ENCODE data around the gene PAEP. TPM values are rescaled to one million over a fixed set of nuclear protein-coding genes. Genes with fewer than 3 reads are reported as not detected.

The PAEP gene
- total and polyA plus RNA-seq, 4 donors = not detected

- WGBS = no CpG with 5 or more reads among the region's 7 CpGs
- Histone ChIP-seq H3K9me3 (ENCODE audit: control insufficient read depth in 4 of 4, low read length in 3 of 4) (no peaks in the 10 kb centered on the region), H3K27ac (ENCODE audit: low read depth in 1 of 2, low read length in 2 of 2) (no peak overlapping the region), H3K4me1 (ENCODE audit: control insufficient read depth in 4 of 4, insufficient read depth in 4 of 4, low read length in 3 of 4) (no peaks in the 10 kb centered on the region), H3K36me3 (ENCODE audit: control insufficient read depth in 4 of 4, insufficient read depth in 3 of 4, low read depth in 1 of 4, low read length in 3 of 4) (no peaks in the 10 kb centered on the region), H3K9ac (ENCODE audit: low read depth in 1 of 2, low read length in 2 of 2) (no peak overlapping the region), H3K27me3 (ENCODE audit: control insufficient read depth in 4 of 4, insufficient read depth in 4 of 4, low read length in 3 of 4) (peaks cover 0 to 3% (median 0%) of the 10 kb centered on the region in 4 donors), H3K4me3 (ENCODE audit: low read depth in 1 of 3, low read length in 3 of 3) (no peak overlapping the region)
- TF ChIP-seq ZBTB33 (IDR thresholded peaks at IDR 0.05) (no peak), YY1 (IDR thresholded peaks at IDR 0.05) (no peak), GABPA (IDR thresholded peaks at IDR 0.05 in 1 of 2, conservative IDR thresholded peaks at IDR 0.05 in 1 of 2) (no peak), FOXA2 (IDR thresholded peaks at IDR 0.05) (no peak), ATF3 (IDR thresholded peaks at IDR 0.05) (no peak), RXRA (IDR thresholded peaks at IDR 0.05) (no peak), NR2F2 (IDR thresholded peaks at IDR 0.05) (no peak), RAD21 (IDR thresholded peaks at IDR 0.05) (no peak), TAF1 (conservative IDR thresholded peaks at IDR 0.05) (no peak)
- no peak for DNase-seq (ENCODE audit: low spot score)
Observed at GRCh38 chr9:135587658-135588057, 26.1 kb downstream of the PAEP start.

GRCh38 chr9:135588371-135588770, 26.8 kb downstream of the PAEP start:
- no peaks in the 10 kb centered on the region for H3K4me1 ChIP-seq (ENCODE audit: control insufficient read depth in 4 of 4, insufficient read depth in 4 of 4, low read length in 3 of 4)
- H3K27me3 ChIP-seq (ENCODE audit: control insufficient read depth in 4 of 4, insufficient read depth in 4 of 4, low read length in 3 of 4) = peaks cover 0 to 3% (median 0%) of the 10 kb centered on the region in 4 donors
- no peak overlapping the region for H3K9ac ChIP-seq (ENCODE audit: low read depth in 1 of 2, low read length in 2 of 2)
- DNase-seq (ENCODE audit: low spot score) = no peak
- H3K36me3 ChIP-seq (ENCODE audit: control insufficient read depth in 4 of 4, insufficient read depth in 3 of 4, low read depth in 1 of 4, low read length in 3 of 4) = no peaks in the 10 kb centered on the region
- H3K27ac ChIP-seq (ENCODE audit: low read depth in 1 of 2, low read length in 2 of 2) = no peak overlapping the region
- H3K4me3 ChIP-seq (ENCODE audit: low read depth in 1 of 3, low read length in 3 of 3) = no peak overlapping the region
- WGBS = 94% methylated on average over 9 of the region's 9 CpGs
- TF ChIP-seq TAF1 (conservative IDR thresholded peaks at IDR 0.05) (no peak), NR2F2 (IDR thresholded peaks at IDR 0.05) (no peak), RXRA (IDR thresholded peaks at IDR 0.05) (no peak), ATF3 (IDR thresholded peaks at IDR 0.05) (no peak), JUND (IDR thresholded peaks at IDR 0.05) (no peak), RAD21 (IDR thresholded peaks at IDR 0.05) (no peak), GABPA (IDR thresholded peaks at IDR 0.05 in 1 of 2, conservative IDR thresholded peaks at IDR 0.05 in 1 of 2) (no peak), FOXA2 (IDR thresholded peaks at IDR 0.05) (no peak), EGR1 (IDR thresholded peaks at IDR 0.05; ENCODE audit: low read depth in 2 of 2) (no peak), HNF4G (IDR thresholded peaks at IDR 0.05) (no peak), ZBTB33 (IDR thresholded peaks at IDR 0.05) (no peak), SP1 (IDR thresholded peaks at IDR 0.05) (no peak), FOXA1 (IDR thresholded peaks at IDR 0.05) (no peak)
- no peaks in the 10 kb centered on the region for H3K9me3 ChIP-seq (ENCODE audit: control insufficient read depth in 4 of 4, low read length in 3 of 4)
